ENCODE data around the gene ZNF573. TPM values are rescaled to one million over a fixed set of nuclear protein-coding genes. Genes with fewer than 3 reads are reported as not detected.

The ZNF573 gene
- total RNA-seq, 1 donor from 2014 or later = 2.2 TPM

- Histone ChIP-seq H3K27ac (no peak overlapping the region), H3K4me3 (no peak overlapping the region), H3K4me1 (peaks cover 0 to 8% of the 10 kb centered on the region in 2 donors), H3K9me3 (peaks cover 3 to 5% of the 10 kb centered on the region in 2 donors), H3K36me3 (peaks cover 0 to 15% of the 10 kb centered on the region in 2 donors), H3K27me3 (no peaks in the 10 kb centered on the region)
- TF ChIP-seq CTCF (IDR thresholded peaks at IDR 0.05) = no peak
- DNase-seq (ENCODE audit: low spot score in 2 of 2) = no peak
- intact Hi-C loops (cut with DNase I) = no loop called here
Observed at GRCh38 chr19:37716140-37716539, 63.2 kb downstream of the ZNF573 start.

GRCh38 chr19:37706052-37706605 lies 73.3 kb downstream of the ZNF573 start:
- Histone ChIP-seq H3K27me3 (no peaks in the 10 kb centered on the region), H3K9me3 (peaks cover 0 to 24% of the 10 kb centered on the region in 2 donors), H3K4me1 (no peaks in the 10 kb centered on the region), H3K4me3 (no peak overlapping the region), H3K27ac (no peak overlapping the region), H3K36me3 (peaks cover 27 to 72% of the 10 kb centered on the region in 2 donors)
- DNase-seq (ENCODE audit: low spot score in 2 of 2) = no peak
- TF ChIP-seq CTCF (IDR thresholded peaks at IDR 0.05) = no peak
- intact Hi-C loops (cut with DNase I) = no loop called here

- intact Hi-C loops (cut with DNase I) = no loop called here
- H3K4me3 ChIP-seq = no peak overlapping the region
- TF ChIP-seq CTCF (IDR thresholded peaks at IDR 0.05) = no peak
- peaks cover 25 to 52% of the 10 kb centered on the region in 2 donors for H3K36me3 ChIP-seq
- H3K27me3 ChIP-seq = no peaks in the 10 kb centered on the region
- H3K4me1 ChIP-seq = no peaks in the 10 kb centered on the region
- no peak overlapping the region for H3K27ac ChIP-seq
- no peak for DNase-seq (ENCODE audit: low spot score in 2 of 2)
- peaks cover 0 to 49% of the 10 kb centered on the region in 2 donors for H3K9me3 ChIP-seq
Observed at GRCh38 chr19:37699057-37699456, 80.3 kb downstream of the ZNF573 start.

GRCh38 chr19:37698216-37698615 lies 81.2 kb downstream of the ZNF573 start:
- TF ChIP-seq CTCF (IDR thresholded peaks at IDR 0.05) = no peak
- intact Hi-C loops (cut with DNase I) = no loop called here
- no peak overlapping the region for H3K27ac ChIP-seq
- peaks cover 21 to 43% of the 10 kb centered on the region in 2 donors for H3K36me3 ChIP-seq
- peaks cover 0 to 45% of the 10 kb centered on the region in 2 donors for H3K9me3 ChIP-seq
- H3K4me1 ChIP-seq = no peaks in the 10 kb centered on the region
- H3K27me3 ChIP-seq = no peaks in the 10 kb centered on the region
- no peak overlapping the region for H3K4me3 ChIP-seq
- no peak for DNase-seq (ENCODE audit: low spot score in 2 of 2)

GRCh38 chr19:37695144-37695899 lies 84.1 kb downstream of the ZNF573 start:
- no peak for TF ChIP-seq CTCF (IDR thresholded peaks at IDR 0.05)
- Histone ChIP-seq H3K4me1 (peaks cover 0 to 4% of the 10 kb centered on the region in 2 donors), H3K27ac (no peak overlapping the region), H3K9me3 (peaks cover 0 to 31% of the 10 kb centered on the region in 2 donors), H3K36me3 (peaks cover 21 to 24% of the 10 kb centered on the region in 2 donors), H3K4me3 (no peak overlapping the region), H3K27me3 (no peaks in the 10 kb centered on the region)
- intact Hi-C loops (cut with DNase I) = no loop called here
- no peak for DNase-seq (ENCODE audit: low spot score in 2 of 2)
